HL-60 (cell line): ENCODE data around the gene SPG11.
A peak's percentile ranks its signal among the peaks of the same experiment; 100 is the strongest.

ENCODE experiments used
- CTCF ChIP-seq: IDR thresholded peaks from one replicate; pipeline ENCODE4 v1.5.1; 2011; ENCODE audit warnings: low read length, control low read depth, inconsistent platforms; ENCODE audit not compliant: insufficient read depth
- GABPA ChIP-seq: IDR thresholded peaks from 2 replicates; pipeline ENCODE4 v1.6.1; 2012; ENCODE audit warnings: low read depth
- POLR2AphosphoS5 ChIP-seq: IDR thresholded peaks from 2 replicates; pipeline ENCODE4 v1.6.1; 2012; ENCODE audit warnings: low read depth
- REST ChIP-seq: IDR thresholded peaks from 2 replicates; pipeline ENCODE4 v1.6.1; 2012; ENCODE audit warnings: low read depth; ENCODE audit not compliant: insufficient replicate concordance
- SPI1 ChIP-seq: IDR thresholded peaks from 2 replicates; pipeline ENCODE4 v1.6.1; 2012; ENCODE audit warnings: low read depth, mild to moderate bottlenecking, borderline replicate concordance

DNA sequence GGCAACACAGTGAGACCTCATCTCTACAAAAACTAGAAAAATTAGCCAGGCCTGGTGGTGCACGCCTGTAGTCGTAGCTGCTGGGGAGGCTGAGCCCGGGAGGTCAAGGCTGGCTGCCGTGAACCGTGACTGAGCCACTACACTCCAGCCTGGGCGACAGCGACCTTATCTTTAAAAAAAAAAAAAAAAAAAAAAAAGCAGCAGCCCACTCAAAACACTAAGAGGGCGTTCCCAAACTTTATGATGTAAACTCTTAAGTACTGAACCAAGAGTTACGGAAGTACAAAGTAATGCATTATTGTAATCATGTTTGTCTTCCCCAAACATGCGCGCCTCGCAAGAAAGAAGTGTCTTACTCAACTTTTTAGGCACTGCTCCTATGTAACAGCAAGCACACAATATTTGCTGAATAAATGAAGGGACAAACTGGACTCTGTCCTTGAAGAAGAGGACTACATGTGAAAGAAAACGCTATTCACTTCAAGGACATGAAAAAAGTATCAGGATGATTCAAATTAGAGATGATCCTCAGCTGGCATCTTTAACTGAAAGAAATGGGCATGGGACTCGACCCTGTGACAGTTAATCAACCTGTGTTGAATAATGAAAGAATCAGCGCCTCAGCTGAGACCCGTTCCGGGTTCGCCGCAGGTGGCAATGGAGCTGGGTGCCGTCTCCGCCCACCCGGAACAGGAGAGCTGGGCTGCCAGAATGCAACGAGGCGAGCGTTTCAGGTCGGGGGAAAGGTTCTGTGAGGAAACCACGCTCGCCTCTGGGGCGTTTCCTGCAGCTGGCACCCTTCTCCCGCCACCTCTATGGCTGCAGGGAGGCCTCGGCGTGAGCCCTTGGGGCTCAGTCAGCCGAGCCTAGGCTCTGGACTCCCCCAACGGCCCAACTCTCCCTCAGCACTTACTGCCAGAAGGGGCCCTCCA, 718 bp downstream of the SPG11 start:
- TF ChIP-seq CTCF (no peak), POLR2AphosphoS5 (no peak; the same call in 1 of the 2 replicates), GABPA (no peak), REST (peak; percentile 20), SPI1 (0 out of 2 replicates have a peak, but pooled peaks have one; percentile 14)
